ENCODE results near the gene CFI. TPM values are rescaled to one million over a fixed set of nuclear protein-coding genes. Genes with fewer than 3 reads are reported as not detected.

The CFI gene
- polyA plus RNA-seq, 3 donors, result not detected

DNA sequence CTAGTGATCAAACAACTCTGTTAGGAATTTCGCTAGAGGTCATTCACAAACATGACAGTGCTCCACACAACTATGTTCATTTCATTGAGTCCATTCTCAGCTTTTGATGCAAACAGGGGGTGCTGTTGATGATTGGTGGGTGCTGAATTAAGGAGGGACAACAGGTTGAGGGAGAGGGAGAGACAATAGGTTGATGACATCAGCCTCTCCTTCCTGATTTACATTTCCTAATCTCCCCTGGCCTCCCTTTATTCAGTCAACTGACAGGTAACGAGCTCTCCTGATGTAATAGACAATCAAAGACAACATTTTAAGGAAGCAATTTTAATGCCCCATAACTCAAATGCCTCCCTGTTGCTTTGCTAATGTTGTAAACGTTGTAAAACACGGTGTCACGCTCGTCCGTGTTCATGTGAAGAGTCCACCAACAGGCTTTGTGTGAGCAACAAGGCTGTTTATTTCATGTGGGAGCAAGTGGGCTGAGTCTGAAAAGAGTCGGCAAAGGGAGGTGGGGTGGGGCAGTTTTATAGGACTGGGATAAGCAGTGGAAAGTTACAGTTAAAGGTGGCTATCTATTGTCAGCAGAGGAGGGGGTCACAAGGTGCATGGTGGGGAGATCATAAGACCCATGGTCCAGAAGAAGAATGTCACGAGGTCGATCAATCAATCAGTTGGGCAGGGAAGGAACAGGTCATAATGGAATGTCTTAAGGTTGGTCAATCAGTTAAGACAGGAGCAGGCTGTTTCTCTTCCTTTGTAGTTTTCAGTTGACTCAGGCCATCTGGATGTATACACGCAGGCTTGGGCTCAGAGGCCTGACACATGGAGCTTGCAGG, 9.0 kb upstream of the CFI start:
- no peak overlapping the region for H2AFZ ChIP-seq (ENCODE audit: insufficient read depth, low read depth, low read length, poor library complexity, severe bottlenecking)
- H3K9me3 Mint-ChIP-seq, result no peaks in the 10 kb centered on the region
- H3K79me2 ChIP-seq (ENCODE audit: insufficient read depth, low read length), result peaks cover 3% of the 10 kb centered on the region
- peaks cover 0 to 2% (median 0%) of the 10 kb centered on the region in 3 donors for H3K27me3 Mint-ChIP-seq (ENCODE audit: low read depth in 3 of 3)
- H3K4me3 Mint-ChIP-seq, result no peak overlapping the region
- no peak overlapping the region for H3K4me2 ChIP-seq (replicated peaks; ENCODE audit: extremely low read depth, low read length, poor library complexity, severe bottlenecking)
- no peak for DNase-seq
- H3K27ac ChIP-seq (ENCODE audit: low read depth in 1 of 2, low read length in 2 of 2), result no peak overlapping the region
- H3K27me3 ChIP-seq (ENCODE audit: control insufficient read depth in 2 of 2, insufficient read depth in 2 of 2, low read length in 2 of 2), result no peaks in the 10 kb centered on the region
- no peak overlapping the region for H3K27ac Mint-ChIP-seq
- no peak overlapping the region for H3K9ac ChIP-seq (ENCODE audit: insufficient read depth, low read length, poor library complexity, severe bottlenecking)
- WGBS (ENCODE audit: insufficient coverage), result 96% methylated on average over 5 of the region's 11 CpGs
- intact Hi-C loops (cut with micrococcal nuclease), result loop anchor here in 1 of 2 donors (5.0 to 10.0 kb wide), 2 partner anchors 106 to 248 kb away; partner anchors contain the start of genes CASP6 and MCUB
- peaks cover 16% of the 10 kb centered on the region for H3K4me1 Mint-ChIP-seq
- no peaks in the 10 kb centered on the region for H3K9me3 ChIP-seq (replicated peaks in 1 of 2; ENCODE audit: control insufficient read depth in 1 of 2, insufficient read depth in 1 of 2, low read length in 2 of 2)
- no peaks in the 10 kb centered on the region for H3K36me3 Mint-ChIP-seq
- TF ChIP-seq, protein P1, sequence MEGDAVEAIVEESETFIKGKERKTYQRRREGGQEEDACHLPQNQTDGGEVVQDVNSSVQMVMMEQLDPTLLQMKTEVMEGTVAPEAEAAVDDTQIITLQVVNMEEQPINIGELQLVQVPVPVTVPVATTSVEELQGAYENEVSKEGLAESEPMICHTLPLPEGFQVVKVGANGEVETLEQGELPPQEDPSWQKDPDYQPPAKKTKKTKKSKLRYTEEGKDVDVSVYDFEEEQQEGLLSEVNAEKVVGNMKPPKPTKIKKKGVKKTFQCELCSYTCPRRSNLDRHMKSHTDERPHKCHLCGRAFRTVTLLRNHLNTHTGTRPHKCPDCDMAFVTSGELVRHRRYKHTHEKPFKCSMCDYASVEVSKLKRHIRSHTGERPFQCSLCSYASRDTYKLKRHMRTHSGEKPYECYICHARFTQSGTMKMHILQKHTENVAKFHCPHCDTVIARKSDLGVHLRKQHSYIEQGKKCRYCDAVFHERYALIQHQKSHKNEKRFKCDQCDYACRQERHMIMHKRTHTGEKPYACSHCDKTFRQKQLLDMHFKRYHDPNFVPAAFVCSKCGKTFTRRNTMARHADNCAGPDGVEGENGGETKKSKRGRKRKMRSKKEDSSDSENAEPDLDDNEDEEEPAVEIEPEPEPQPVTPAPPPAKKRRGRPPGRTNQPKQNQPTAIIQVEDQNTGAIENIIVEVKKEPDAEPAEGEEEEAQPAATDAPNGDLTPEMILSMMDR (IDR thresholded peaks at IDR 0.05), result no peak
- no peaks in the 10 kb centered on the region for H4K20me1 ChIP-seq (ENCODE audit: insufficient read depth, low read length)
- H3K4me3 ChIP-seq (replicated peaks in 1 of 3; ENCODE audit: low read depth in 2 of 3, low read length in 3 of 3), result no peak overlapping the region
- H3K4me1 ChIP-seq (ENCODE audit: control insufficient read depth in 1 of 2, insufficient read depth in 2 of 2, low read length in 2 of 2), result peaks cover 12 to 20% of the 10 kb centered on the region in 2 donors
- H3K36me3 ChIP-seq (replicated peaks in 1 of 2; ENCODE audit: control insufficient read depth in 1 of 2, insufficient read depth in 2 of 2, low read length in 2 of 2), result no peaks in the 10 kb centered on the region

DNA sequence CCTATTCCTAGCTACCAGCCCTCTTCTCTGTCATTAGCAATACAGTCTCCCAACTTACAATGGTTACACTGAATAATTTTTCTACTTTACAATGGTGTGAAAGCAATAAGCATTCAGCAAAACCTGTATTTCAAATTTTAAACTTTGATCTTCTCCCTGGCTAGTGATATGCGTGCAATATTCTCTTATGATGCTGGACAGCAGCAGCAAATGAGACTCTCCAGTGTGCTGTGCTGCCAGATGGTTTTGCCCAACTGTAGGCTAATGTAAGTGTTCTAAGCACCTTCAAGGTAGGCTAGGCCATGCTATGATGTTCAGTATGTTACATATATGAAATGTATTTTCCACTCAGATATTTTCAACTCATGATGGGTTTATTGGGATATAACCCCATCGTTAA, 7.9 kb upstream of the CFI start:
- Histone ChIP-seq H3K4me3 (replicated peaks in 1 of 3; ENCODE audit: low read depth in 2 of 3, low read length in 3 of 3) (no peak overlapping the region), H3K79me2 (ENCODE audit: insufficient read depth, low read length) (no peaks in the 10 kb centered on the region), H3K9me3 (replicated peaks in 1 of 2; ENCODE audit: control insufficient read depth in 1 of 2, insufficient read depth in 1 of 2, low read length in 2 of 2) (no peaks in the 10 kb centered on the region), H3K27ac (ENCODE audit: low read depth in 1 of 2, low read length in 2 of 2) (no peak overlapping the region), H3K27me3 (ENCODE audit: control insufficient read depth in 2 of 2, insufficient read depth in 2 of 2, low read length in 2 of 2) (no peaks in the 10 kb centered on the region), H3K4me1 (ENCODE audit: control insufficient read depth in 1 of 2, insufficient read depth in 2 of 2, low read length in 2 of 2) (peaks cover 9 to 14% of the 10 kb centered on the region in 2 donors), H4K20me1 (ENCODE audit: insufficient read depth, low read length) (no peaks in the 10 kb centered on the region), H3K9ac (ENCODE audit: insufficient read depth, low read length, poor library complexity, severe bottlenecking) (no peak overlapping the region), H3K4me2 (replicated peaks; ENCODE audit: extremely low read depth, low read length, poor library complexity, severe bottlenecking) (no peak overlapping the region), H2AFZ (ENCODE audit: insufficient read depth, low read depth, low read length, poor library complexity, severe bottlenecking) (no peak overlapping the region), H3K36me3 (replicated peaks in 1 of 2; ENCODE audit: control insufficient read depth in 1 of 2, insufficient read depth in 2 of 2, low read length in 2 of 2) (no peaks in the 10 kb centered on the region)
- Mint-ChIP-seq H3K27me3 (ENCODE audit: low read depth in 3 of 3) (peaks cover 0 to 2% (median 0%) of the 10 kb centered on the region in 3 donors), H3K27ac (no peak overlapping the region), H3K36me3 (no peaks in the 10 kb centered on the region), H3K4me3 (no peak overlapping the region), H3K9me3 (no peaks in the 10 kb centered on the region), H3K4me1 (peaks cover 12% of the 10 kb centered on the region)
- TF ChIP-seq, protein P1 (IDR thresholded peaks at IDR 0.05), result no peak
- intact Hi-C loops (cut with micrococcal nuclease), result loop anchor here in 1 of 2 donors (5.0 to 10.0 kb wide), 2 partner anchors 105 to 247 kb away; partner anchors contain the start of genes CASP6 and MCUB
- WGBS (ENCODE audit: insufficient coverage), result no CpG with 5 or more reads among the region's 2 CpGs
- no peak for DNase-seq

Data from CD14-positive monocyte (primary cell).